ENCODE measurements around the gene CCDC137.

CCDC137 gene

DNA sequence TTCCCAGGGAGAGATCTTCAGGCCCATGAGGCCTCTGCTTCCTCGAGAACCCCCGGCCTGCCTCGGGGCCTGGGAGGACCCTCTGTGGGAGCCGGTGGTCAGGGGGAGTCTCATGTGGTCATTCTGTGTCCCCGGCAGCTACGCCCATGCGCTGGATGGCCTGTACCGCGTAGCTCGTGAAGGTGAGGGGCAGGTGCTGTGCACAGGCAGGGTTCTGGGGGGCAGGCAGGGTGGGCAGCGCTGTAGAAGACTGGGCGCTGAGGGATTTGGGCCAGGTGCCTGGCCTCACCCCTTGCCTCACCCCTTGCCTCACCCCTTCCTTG is 50.1 kb downstream of the CCDC137 start:
- H3K4me3 ChIP-seq (replicated peaks; ENCODE audit: insufficient read depth, low read length), result no peak overlapping the region
- DNase-seq (ENCODE audit: low read depth in 1 of 2, low spot score in 1 of 2), result no peak
- no peak for TF ChIP-seq CTCF (IDR thresholded peaks at IDR 0.05; ENCODE audit: insufficient read depth, low read length)
- no peak for TF ChIP-seq POLR2AphosphoS5 (IDR thresholded peaks at IDR 0.05; ENCODE audit: low read depth)
- TF ChIP-seq GABPA (IDR thresholded peaks at IDR 0.05; ENCODE audit: low read depth), result no peak
- TF ChIP-seq SPI1 (IDR thresholded peaks at IDR 0.05; ENCODE audit: borderline replicate concordance, low read depth), result no peak
- TF ChIP-seq, protein P1, sequence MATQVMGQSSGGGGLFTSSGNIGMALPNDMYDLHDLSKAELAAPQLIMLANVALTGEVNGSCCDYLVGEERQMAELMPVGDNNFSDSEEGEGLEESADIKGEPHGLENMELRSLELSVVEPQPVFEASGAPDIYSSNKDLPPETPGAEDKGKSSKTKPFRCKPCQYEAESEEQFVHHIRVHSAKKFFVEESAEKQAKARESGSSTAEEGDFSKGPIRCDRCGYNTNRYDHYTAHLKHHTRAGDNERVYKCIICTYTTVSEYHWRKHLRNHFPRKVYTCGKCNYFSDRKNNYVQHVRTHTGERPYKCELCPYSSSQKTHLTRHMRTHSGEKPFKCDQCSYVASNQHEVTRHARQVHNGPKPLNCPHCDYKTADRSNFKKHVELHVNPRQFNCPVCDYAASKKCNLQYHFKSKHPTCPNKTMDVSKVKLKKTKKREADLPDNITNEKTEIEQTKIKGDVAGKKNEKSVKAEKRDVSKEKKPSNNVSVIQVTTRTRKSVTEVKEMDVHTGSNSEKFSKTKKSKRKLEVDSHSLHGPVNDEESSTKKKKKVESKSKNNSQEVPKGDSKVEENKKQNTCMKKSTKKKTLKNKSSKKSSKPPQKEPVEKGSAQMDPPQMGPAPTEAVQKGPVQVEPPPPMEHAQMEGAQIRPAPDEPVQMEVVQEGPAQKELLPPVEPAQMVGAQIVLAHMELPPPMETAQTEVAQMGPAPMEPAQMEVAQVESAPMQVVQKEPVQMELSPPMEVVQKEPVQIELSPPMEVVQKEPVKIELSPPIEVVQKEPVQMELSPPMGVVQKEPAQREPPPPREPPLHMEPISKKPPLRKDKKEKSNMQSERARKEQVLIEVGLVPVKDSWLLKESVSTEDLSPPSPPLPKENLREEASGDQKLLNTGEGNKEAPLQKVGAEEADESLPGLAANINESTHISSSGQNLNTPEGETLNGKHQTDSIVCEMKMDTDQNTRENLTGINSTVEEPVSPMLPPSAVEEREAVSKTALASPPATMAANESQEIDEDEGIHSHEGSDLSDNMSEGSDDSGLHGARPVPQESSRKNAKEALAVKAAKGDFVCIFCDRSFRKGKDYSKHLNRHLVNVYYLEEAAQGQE (IDR thresholded peaks at IDR 0.05; ENCODE audit: insufficient replicate concordance, low read depth), result no peak
- no peaks in the 10 kb centered on the region for H3K27me3 ChIP-seq (ENCODE audit: insufficient read depth, poor library complexity, severe bottlenecking)
- no peak overlapping the region for H3K27ac ChIP-seq (replicated peaks)

DNA sequence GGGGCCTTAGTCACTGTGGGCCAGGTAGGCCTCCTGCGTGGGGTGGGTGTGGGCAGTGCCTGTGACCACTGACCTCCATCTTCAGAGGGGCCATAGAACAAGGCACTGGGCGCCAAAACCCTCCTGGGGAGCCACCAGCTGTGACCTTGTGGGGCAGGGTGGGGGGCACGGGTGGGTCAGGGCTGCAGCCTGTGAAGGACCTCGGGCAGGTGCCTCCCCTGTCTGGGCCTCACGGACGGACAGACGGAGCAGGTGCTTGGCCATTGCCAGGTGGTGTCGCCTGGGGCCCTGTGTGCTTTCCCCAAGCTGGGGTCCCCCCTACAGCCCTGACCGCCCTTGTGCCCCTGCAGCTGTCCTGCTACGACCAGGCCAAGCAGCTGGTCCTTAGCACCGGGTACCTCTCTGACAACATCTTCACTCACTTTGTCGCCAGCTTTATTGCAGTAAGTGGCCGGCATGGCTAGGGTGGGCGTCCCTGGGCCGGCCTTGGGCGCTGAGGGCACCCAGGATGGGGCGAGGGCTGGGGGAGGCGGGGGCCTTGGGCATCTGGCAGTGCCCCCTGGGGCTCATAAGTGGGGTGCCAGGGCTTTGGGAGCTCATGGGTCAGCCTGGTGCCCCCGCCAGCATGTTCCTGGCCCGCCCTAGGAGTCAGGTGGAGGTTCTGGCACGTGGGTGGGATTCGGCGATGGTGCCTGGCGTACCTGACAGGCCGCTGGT is 50.7 kb downstream of the CCDC137 start:
- DNase-seq (ENCODE audit: low read depth in 1 of 2, low spot score in 1 of 2), result no peak
- H3K27ac ChIP-seq (replicated peaks), result no peak overlapping the region
- no peak overlapping the region for H3K4me3 ChIP-seq (replicated peaks; ENCODE audit: insufficient read depth, low read length)
- H3K27me3 ChIP-seq (ENCODE audit: insufficient read depth, poor library complexity, severe bottlenecking), result no peaks in the 10 kb centered on the region
- TF ChIP-seq POLR2AphosphoS5 (IDR thresholded peaks at IDR 0.05; ENCODE audit: low read depth) (no peak), GABPA (IDR thresholded peaks at IDR 0.05; ENCODE audit: low read depth) (no peak), SPI1 (IDR thresholded peaks at IDR 0.05; ENCODE audit: borderline replicate concordance, low read depth) (no peak), CTCF (IDR thresholded peaks at IDR 0.05; ENCODE audit: insufficient read depth, low read length) (no peak)
- TF ChIP-seq, protein P1 (IDR thresholded peaks at IDR 0.05; ENCODE audit: insufficient replicate concordance, low read depth), result no peak

GRCh38 chr17:81717766-81718089 is 51.2 kb downstream of the CCDC137 start:
- Histone ChIP-seq H3K27ac (replicated peaks) (no peak overlapping the region), H3K27me3 (ENCODE audit: insufficient read depth, poor library complexity, severe bottlenecking) (no peaks in the 10 kb centered on the region), H3K4me3 (replicated peaks; ENCODE audit: insufficient read depth, low read length) (no peak overlapping the region)
- no peak for TF ChIP-seq GABPA (IDR thresholded peaks at IDR 0.05; ENCODE audit: low read depth)
- no peak for TF ChIP-seq CTCF (IDR thresholded peaks at IDR 0.05; ENCODE audit: insufficient read depth, low read length)
- no peak for TF ChIP-seq POLR2AphosphoS5 (IDR thresholded peaks at IDR 0.05; ENCODE audit: low read depth)
- DNase-seq (ENCODE audit: low read depth in 1 of 2, low spot score in 1 of 2), result no peak
